Measurements from ENCODE around the gene CYP3A7. TPM values are rescaled to one million over a fixed set of nuclear protein-coding genes. Genes with fewer than 3 reads are reported as not detected.
"Not testable (repeated sequence)": the region's sequence is repeated elsewhere in the genome, so short reads cannot be mapped to it uniquely, and the experiment has no call there.

Gene CYP3A7
- total RNA-seq, 4 donors from 2014 or later, result 0.22 TPM; not detected in 3

DNA sequence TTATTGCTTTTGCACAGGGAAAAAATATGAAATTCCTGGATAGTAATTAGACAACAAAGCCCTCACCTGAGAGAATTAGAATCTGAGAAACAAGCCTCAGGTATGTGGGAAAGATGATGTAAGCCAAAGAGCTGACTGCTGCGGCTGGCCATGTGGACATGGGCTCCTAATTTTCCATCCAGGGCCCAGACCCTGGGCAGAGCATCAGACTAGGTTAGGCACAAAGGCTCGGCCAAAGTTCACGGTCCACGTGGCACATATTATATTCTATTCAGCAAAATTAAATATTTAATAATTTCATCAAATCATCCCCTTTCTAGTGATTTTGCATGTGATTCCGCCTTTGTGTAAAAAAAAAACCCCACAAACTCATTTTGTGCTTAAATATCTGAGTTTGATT is 43.9 kb upstream of the CYP3A7 start:
- Histone ChIP-seq H3K9me3 (peaks cover 0 to 7% (median 0%) of the 10 kb centered on the region in 4 donors), H3K4me3 (no peak overlapping the region), H3K27ac (no peak overlapping the region), H3K27me3 (no peaks in the 10 kb centered on the region), H3K4me1 (no peaks in the 10 kb centered on the region), H3K36me3 (no peaks in the 10 kb centered on the region)
- no peak for DNase-seq (ENCODE audit: low spot score in 2 of 2)
- no peak for TF ChIP-seq POLR2A (IDR thresholded peaks at IDR 0.05)
- no peak for TF ChIP-seq EP300 (IDR thresholded peaks at IDR 0.05)
- TF ChIP-seq CTCF (IDR thresholded peaks at IDR 0.05), result no peak
- 85 to 89% methylated on average over 5 of the region's 5 CpGs for WGBS, 2 donors

GRCh38 chr7:99773395-99773794 is 38.4 kb upstream of the CYP3A7 start:
- H3K4me3 ChIP-seq; DNase-seq (ENCODE audit: low spot score in 2 of 2); H3K27ac ChIP-seq; H3K4me1 ChIP-seq; H3K27me3 ChIP-seq; H3K36me3 ChIP-seq: not testable (repeated sequence)
- peaks cover 0 to 11% (median 0%) of the 10 kb centered on the region in 4 donors for H3K9me3 ChIP-seq
- 76 to 83% methylated on average over 1 of the region's 1 CpG for WGBS, 2 donors

GRCh38 chr7:99772565-99772964 is 37.6 kb upstream of the CYP3A7 start:
- no peak for DNase-seq (ENCODE audit: low spot score in 2 of 2)
- Histone ChIP-seq H3K9me3 (peaks cover 0 to 11% (median 0%) of the 10 kb centered on the region in 4 donors), H3K4me1 (no peaks in the 10 kb centered on the region), H3K4me3 (no peak overlapping the region), H3K36me3 (no peaks in the 10 kb centered on the region), H3K27ac (no peak overlapping the region), H3K27me3 (no peaks in the 10 kb centered on the region)
- TF ChIP-seq EP300 (IDR thresholded peaks at IDR 0.05) (no peak), POLR2A (IDR thresholded peaks at IDR 0.05) (no peak), CTCF (IDR thresholded peaks at IDR 0.05) (no peak)
- 88 to 94% methylated on average over 1 of the region's 1 CpG for WGBS, 2 donors

DNA sequence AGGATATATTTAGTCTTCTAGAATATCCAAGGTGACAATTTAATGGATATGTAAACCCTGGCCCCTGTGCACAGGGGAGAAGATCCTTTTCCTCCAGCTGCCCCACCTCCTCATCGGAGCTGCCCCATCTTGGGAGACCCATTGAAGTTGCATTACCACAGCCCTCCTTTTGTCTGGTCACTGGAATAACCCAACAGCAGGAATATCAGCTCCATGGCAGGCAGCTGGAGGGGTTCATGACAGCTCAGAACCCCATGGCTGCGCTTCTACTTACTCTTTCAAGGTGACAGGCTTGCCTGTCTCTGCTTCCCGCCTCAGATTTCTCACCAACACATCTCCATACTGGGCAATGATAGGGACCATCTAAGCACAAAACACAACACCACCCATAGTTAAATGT is 34.5 kb upstream of the CYP3A7 start:
- not testable (repeated sequence) for H3K36me3 ChIP-seq; H3K27me3 ChIP-seq; H3K4me1 ChIP-seq; H3K27ac ChIP-seq; H3K9me3 ChIP-seq; DNase-seq (ENCODE audit: low spot score in 2 of 2); H3K4me3 ChIP-seq
- WGBS, 2 donors, result 83 to 89% methylated on average over 3 of the region's 3 CpGs

GRCh38 chr7:99768471-99768870 is 33.5 kb upstream of the CYP3A7 start:
- Histone ChIP-seq H3K36me3 (no peaks in the 10 kb centered on the region), H3K27me3 (no peaks in the 10 kb centered on the region), H3K9me3 (peaks cover 0 to 4% (median 0%) of the 10 kb centered on the region in 4 donors), H3K27ac (no peak overlapping the region), H3K4me1 (no peaks in the 10 kb centered on the region), H3K4me3 (no peak overlapping the region)
- TF ChIP-seq POLR2A (IDR thresholded peaks at IDR 0.05) (no peak), EP300 (IDR thresholded peaks at IDR 0.05) (no peak), CTCF (IDR thresholded peaks at IDR 0.05) (no peak)
- whole genome bisulfite sequencing, 2 donors, result 53 to 98% methylated on average over 2 of the region's 2 CpGs
- no peak for DNase-seq (ENCODE audit: low spot score in 2 of 2)

GRCh38 chr7:99767662-99768061 is 32.7 kb upstream of the CYP3A7 start:
- Histone ChIP-seq H3K27ac (no peak overlapping the region), H3K27me3 (no peaks in the 10 kb centered on the region), H3K36me3 (no peaks in the 10 kb centered on the region), H3K4me3 (no peak overlapping the region), H3K4me1 (no peaks in the 10 kb centered on the region), H3K9me3 (peaks cover 0 to 4% (median 0%) of the 10 kb centered on the region in 4 donors)
- WGBS, 2 donors, result 45 to 56% methylated on average over 1 of the region's 1 CpG
- DNase-seq (ENCODE audit: low spot score in 2 of 2), result no peak
- TF ChIP-seq POLR2A (IDR thresholded peaks at IDR 0.05), result no peak

GRCh38 chr7:99766484-99767099 is 31.6 kb upstream of the CYP3A7 start:
- no peaks in the 10 kb centered on the region for H3K4me1 ChIP-seq
- no peaks in the 10 kb centered on the region for H3K36me3 ChIP-seq
- no peak for DNase-seq (ENCODE audit: low spot score in 2 of 2)
- TF ChIP-seq EP300 (IDR thresholded peaks at IDR 0.05) (no peak), CTCF (IDR thresholded peaks at IDR 0.05) (no peak), POLR2A (IDR thresholded peaks at IDR 0.05) (no peak)
- 83 to 85% methylated on average over 3 of the region's 3 CpGs for WGBS, 2 donors
- H3K27me3 ChIP-seq, result no peaks in the 10 kb centered on the region
- no peak overlapping the region for H3K27ac ChIP-seq
- peaks cover 0 to 4% (median 0%) of the 10 kb centered on the region in 4 donors for H3K9me3 ChIP-seq
- no peak overlapping the region for H3K4me3 ChIP-seq
